PC-9 (cell line): ENCODE data around the gene TACR2.

Experiments used
- EZH2 ChIP-seq: fragments of 200-600 bp; sonication (generic); IDR thresholded peaks from 2 replicates; pipeline ENCODE4 v1.8.0; 2017; ENCODE audit warnings: antibody characterized with exemption, low read depth
- TF ChIP-seq, protein P1 (sequence below): fragments of 200-600 bp; sonication (generic); conservative IDR thresholded peaks from 2 replicates; pipeline ENCODE4 v1.6.1; 2017; ENCODE audit warnings: mixed run types, antibody characterized with exemption, mild to moderate bottlenecking, moderate library complexity

DNA sequence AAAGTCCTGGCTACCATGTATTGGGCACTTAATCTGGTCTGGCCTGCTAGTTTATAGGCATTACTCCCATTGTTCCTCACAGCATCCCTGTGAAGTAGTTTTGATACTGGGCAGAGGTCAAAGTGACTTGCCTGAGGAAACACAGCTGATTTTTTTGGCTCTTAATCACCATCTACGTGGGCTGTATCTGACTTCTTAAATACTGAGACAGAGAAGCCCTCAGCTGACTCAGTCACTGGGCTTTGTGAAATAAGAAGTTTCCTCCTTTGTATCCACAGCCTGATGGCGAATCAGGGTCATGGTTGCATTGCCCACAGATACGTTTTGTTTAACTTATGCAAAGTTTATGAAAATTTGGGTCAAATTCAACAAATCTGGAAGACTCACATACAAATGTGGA is 13.2 kb downstream of the TACR2 start:
- TF ChIP-seq, protein P1, sequence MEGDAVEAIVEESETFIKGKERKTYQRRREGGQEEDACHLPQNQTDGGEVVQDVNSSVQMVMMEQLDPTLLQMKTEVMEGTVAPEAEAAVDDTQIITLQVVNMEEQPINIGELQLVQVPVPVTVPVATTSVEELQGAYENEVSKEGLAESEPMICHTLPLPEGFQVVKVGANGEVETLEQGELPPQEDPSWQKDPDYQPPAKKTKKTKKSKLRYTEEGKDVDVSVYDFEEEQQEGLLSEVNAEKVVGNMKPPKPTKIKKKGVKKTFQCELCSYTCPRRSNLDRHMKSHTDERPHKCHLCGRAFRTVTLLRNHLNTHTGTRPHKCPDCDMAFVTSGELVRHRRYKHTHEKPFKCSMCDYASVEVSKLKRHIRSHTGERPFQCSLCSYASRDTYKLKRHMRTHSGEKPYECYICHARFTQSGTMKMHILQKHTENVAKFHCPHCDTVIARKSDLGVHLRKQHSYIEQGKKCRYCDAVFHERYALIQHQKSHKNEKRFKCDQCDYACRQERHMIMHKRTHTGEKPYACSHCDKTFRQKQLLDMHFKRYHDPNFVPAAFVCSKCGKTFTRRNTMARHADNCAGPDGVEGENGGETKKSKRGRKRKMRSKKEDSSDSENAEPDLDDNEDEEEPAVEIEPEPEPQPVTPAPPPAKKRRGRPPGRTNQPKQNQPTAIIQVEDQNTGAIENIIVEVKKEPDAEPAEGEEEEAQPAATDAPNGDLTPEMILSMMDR: no peak
- no peak for TF ChIP-seq EZH2
